ENCODE measurements around the gene ZNF234.

DNA sequence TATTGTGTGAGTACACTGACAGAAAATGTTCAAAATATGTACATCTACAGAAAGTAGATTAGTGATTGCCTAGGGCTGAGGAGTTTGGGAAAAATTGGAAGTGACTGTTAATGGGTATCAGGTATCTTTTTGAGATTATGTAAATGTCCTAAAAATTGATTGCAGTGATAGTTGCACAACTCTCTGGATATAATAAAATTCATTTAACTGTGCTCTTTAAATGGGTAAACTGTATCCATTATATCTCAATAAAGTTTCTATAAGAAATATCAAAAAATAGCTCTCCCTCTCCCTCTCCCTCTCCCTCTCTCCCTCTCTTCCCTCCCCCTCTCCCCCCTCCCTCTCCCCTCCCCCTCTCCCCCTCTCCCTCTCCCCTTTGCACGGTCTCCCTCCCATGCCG lies 61.6 kb downstream of the ZNF234 start:
- TF ChIP-seq, protein P1, sequence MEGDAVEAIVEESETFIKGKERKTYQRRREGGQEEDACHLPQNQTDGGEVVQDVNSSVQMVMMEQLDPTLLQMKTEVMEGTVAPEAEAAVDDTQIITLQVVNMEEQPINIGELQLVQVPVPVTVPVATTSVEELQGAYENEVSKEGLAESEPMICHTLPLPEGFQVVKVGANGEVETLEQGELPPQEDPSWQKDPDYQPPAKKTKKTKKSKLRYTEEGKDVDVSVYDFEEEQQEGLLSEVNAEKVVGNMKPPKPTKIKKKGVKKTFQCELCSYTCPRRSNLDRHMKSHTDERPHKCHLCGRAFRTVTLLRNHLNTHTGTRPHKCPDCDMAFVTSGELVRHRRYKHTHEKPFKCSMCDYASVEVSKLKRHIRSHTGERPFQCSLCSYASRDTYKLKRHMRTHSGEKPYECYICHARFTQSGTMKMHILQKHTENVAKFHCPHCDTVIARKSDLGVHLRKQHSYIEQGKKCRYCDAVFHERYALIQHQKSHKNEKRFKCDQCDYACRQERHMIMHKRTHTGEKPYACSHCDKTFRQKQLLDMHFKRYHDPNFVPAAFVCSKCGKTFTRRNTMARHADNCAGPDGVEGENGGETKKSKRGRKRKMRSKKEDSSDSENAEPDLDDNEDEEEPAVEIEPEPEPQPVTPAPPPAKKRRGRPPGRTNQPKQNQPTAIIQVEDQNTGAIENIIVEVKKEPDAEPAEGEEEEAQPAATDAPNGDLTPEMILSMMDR (IDR thresholded peaks at IDR 0.05), result no peak
- no peak for TF ChIP-seq POLR2AphosphoS5 (IDR thresholded peaks at IDR 0.05)

Measured in stomach (tissue), 4 donors.